Stimulated activated CD8-positive, alpha-beta memory T cell treated with anti-CD3 and anti-CD28 coated beads, Interleukin-12 subunit alpha, Interleukin-12 subunit beta, amount 100 ng/mL, for 24 hours (primary cell): ENCODE data around the gene FGF8.
"Not testable (repeated sequence)": the region's sequence is repeated elsewhere in the genome, so short reads cannot be mapped to it uniquely, and the experiment has no call there.

Experiments used
- DNase-seq: peaks from one replicate; pipeline ENCODE4 v3.0.0-alpha.2; 2020; ENCODE audit errors: extremely low read depth

The FGF8 gene

GRCh38 chr10:101775273-101776160 lies at the start of gene FGF8:
TSS of gene FGF8 (minus strand) at chr10:101776114. CDS start at chr10:101775900, 214 bp downstream.
- no peak for DNase-seq

- no peak for DNase-seq
Observed at GRCh38 chr10:101824736-101825135, 48.8 kb upstream of the FGF8 start.

GRCh38 chr10:101818872-101819633 lies 43.1 kb upstream of the FGF8 start:
- no peak for DNase-seq

- peak; percentile 95 for DNase-seq
Observed at GRCh38 chr10:101818119-101818871, 42.4 kb upstream of the FGF8 start, which contains the start of gene OGA. TSS of gene OGA (minus strand) at chr10:101818444. CDS start at chr10:101818022, 422 bp downstream.

- DNase-seq = no peak
Observed at GRCh38 chr10:101817337-101818118, 41.6 kb upstream of the FGF8 start.

- DNase-seq = no peak
Observed at GRCh38 chr10:101816913-101817336, 41.0 kb upstream of the FGF8 start.

GRCh38 chr10:101816376-101816775 lies 40.5 kb upstream of the FGF8 start:
- no peak for DNase-seq

GRCh38 chr10:101814466-101815071 lies 38.7 kb upstream of the FGF8 start:
- DNase-seq = no peak

- no peak for DNase-seq
Observed at GRCh38 chr10:101812606-101813005, 36.7 kb upstream of the FGF8 start.

- DNase-seq = no peak
Observed at GRCh38 chr10:101807158-101807557, 31.2 kb upstream of the FGF8 start.

GRCh38 chr10:101803511-101803910 lies 27.6 kb upstream of the FGF8 start:
- DNase-seq = no peak

- DNase-seq = no peak
Observed at GRCh38 chr10:101797403-101798059, 21.6 kb upstream of the FGF8 start.

GRCh38 chr10:101793526-101793925 lies 17.6 kb upstream of the FGF8 start:
- DNase-seq = no peak

GRCh38 chr10:101789686-101790085 lies 13.8 kb upstream of the FGF8 start:
- DNase-seq = no peak

GRCh38 chr10:101789231-101789630 lies 13.3 kb upstream of the FGF8 start:
- not testable (repeated sequence) for DNase-seq

- DNase-seq = no peak
Observed at GRCh38 chr10:101785801-101786200, 9.9 kb upstream of the FGF8 start.

GRCh38 chr10:101784558-101784957 lies 8.6 kb upstream of the FGF8 start:
- no peak for DNase-seq

- no peak for DNase-seq
Observed at GRCh38 chr10:101783736-101784118, 7.8 kb upstream of the FGF8 start.

GRCh38 chr10:101782811-101783735 lies 7.2 kb upstream of the FGF8 start, which contains the start of gene NPM3:
TSS of gene NPM3 (minus strand) at chr10:101783446. CDS start at chr10:101783390, 56 bp downstream.
- DNase-seq = peak; percentile 73
